MCF 10A (cell line): ENCODE data around the gene PTX3. TPM values are rescaled to one million over a fixed set of nuclear protein-coding genes. Genes with fewer than 3 reads are reported as not detected.

Source experiments
- Bru-seq: library from RNA; stranded (reverse); fragments of 400-500 nt; gene quantifications from one replicate; lab custom pipeline; 2021; lab: Mats Ljungman, UMichigan
- BruChase-seq, 2 experiments: library from RNA; stranded (reverse); fragments of 400-500 nt; gene quantifications; one replicate each; lab custom pipeline; 2021; lab: Mats Ljungman, UMichigan
- BruUV-seq: library from RNA; stranded (reverse); fragments of 400-500 nt; replicated peaks from 2 replicates; lab custom pipeline; 2021; lab: Mats Ljungman, UMichigan
- CTCF ChIA-PET: fragments of 300-600 bp; sonication (Branson Sonifier 250); formaldehyde crosslinking; extraction: SDS; loops from one replicate; lab custom pipeline; 2021; ENCODE audit warnings: antibody characterized with exemption, inconsistent platforms; lab: Yijun Ruan, JAX
- POLR2A ChIA-PET: fragments of 300-600, 350-650 bp; sonication (Branson Sonifier 250); formaldehyde crosslinking; extraction: SDS; loops from one replicate; lab custom pipeline; 2020; ENCODE audit warnings: antibody characterized with exemption, inconsistent platforms; lab: Yijun Ruan, JAX
- DNase-seq: peaks from one replicate; pipeline ENCODE4 v3.0.0-alpha.2; 2018; ENCODE audit not compliant: unreplicated experiment
- H3K27ac Mint-ChIP-seq: one replicate; pipeline ENCODE4 v1.8.0; 2022; ENCODE audit warnings: mild to moderate bottlenecking, low read depth, mixed read lengths; ENCODE audit not compliant: unreplicated experiment
- H3K27me3 Mint-ChIP-seq: one replicate; pipeline ENCODE4 v1.8.0; 2022; ENCODE audit warnings: mixed read lengths; ENCODE audit not compliant: insufficient read depth, unreplicated experiment
- H3K36me3 Mint-ChIP-seq: one replicate; pipeline ENCODE4 v1.8.0; 2022; ENCODE audit warnings: mild to moderate bottlenecking, moderate library complexity, mixed read lengths; ENCODE audit not compliant: insufficient read depth, unreplicated experiment
- H3K4me1 Mint-ChIP-seq: one replicate; pipeline ENCODE4 v1.8.0; 2022; ENCODE audit warnings: mixed read lengths; ENCODE audit not compliant: insufficient read depth, unreplicated experiment
- H3K4me3 Mint-ChIP-seq: one replicate; pipeline ENCODE4 v1.8.0; 2022; ENCODE audit warnings: mild to moderate bottlenecking, moderate library complexity, mixed read lengths; ENCODE audit not compliant: unreplicated experiment
- H3K9me3 Mint-ChIP-seq: one replicate; pipeline ENCODE4 v1.8.0; 2022; ENCODE audit warnings: mixed read lengths; ENCODE audit not compliant: unreplicated experiment
- intact Hi-C: fragments of 100-400 bp; cut with micrococcal nuclease; formaldehyde crosslinking; loops from 2 replicates; pipeline ENCODE4 v1.14.1; 2022
- long read RNA-seq: library from polyadenylated mRNA; stranded (forward); transcript quantifications from one replicate; pipeline ENCODE4 v2.0.0, GENCODE V29; 2022
- total RNA-seq: library from RNA; stranded (reverse); gene quantifications from 2 replicates; pipeline ENCODE4 v1.2.3, GENCODE V29; 2022
- TF ChIP-seq, protein P1 (sequence below): fragments of 200-600 bp; IDR thresholded peaks from one replicate; pipeline ENCODE4 v1.8.0; 2022; ENCODE audit warnings: antibody characterized with exemption, mild to moderate bottlenecking; ENCODE audit not compliant: unreplicated experiment

The PTX3 gene
- total RNA-seq (159 and 217 TPM in 2 replicates), Bru-seq, nascent RNA (percentile 98 among the genes with signal in this experiment), BruChase-seq, experiment 1, labeled RNA remaining after a 6-hour chase (percentile 98 among the genes with signal in this experiment), BruChase-seq, experiment 2, labeled RNA remaining after a 2-hour chase (percentile 99 among the genes with signal in this experiment)
- long read RNA-seq, transcript PTX3-201 (3 exons, 1,940 nt) = major isoform, 252 of 282 reads
- long read RNA-seq, partial matches to known transcripts = 11 of 282 reads
- long read RNA-seq, other reads (novel, unspliced or antisense) = 19 of 282 reads

- Mint-ChIP-seq H3K9me3 (no peaks in the 10 kb centered on the region), H3K4me1 (peaks cover 6% of the 10 kb centered on the region), H3K27me3 (no peaks in the 10 kb centered on the region), H3K4me3 (peak within 1 kb of the TSS; percentile 70), H3K36me3 (peaks cover 11% of the 10 kb centered on the region), H3K27ac (no peak within 1 kb of the TSS)
- ChIA-PET POLR2A (interaction anchor here (0.5 to 2.9 kb wide), 10 partner anchors 10 to 1996 kb away, joined by 3 to 14 read pairs (median 5); partner anchors contain the start of gene CCNL1), CTCF (interaction anchor here (0.6 to 2.6 kb wide), 15 partner anchors 10 to 887 kb away, joined by 3 to 16 read pairs (median 4); no protein-coding TSS in a partner anchor)
- peak; percentile 83 for DNase-seq
- TF ChIP-seq, protein P1, sequence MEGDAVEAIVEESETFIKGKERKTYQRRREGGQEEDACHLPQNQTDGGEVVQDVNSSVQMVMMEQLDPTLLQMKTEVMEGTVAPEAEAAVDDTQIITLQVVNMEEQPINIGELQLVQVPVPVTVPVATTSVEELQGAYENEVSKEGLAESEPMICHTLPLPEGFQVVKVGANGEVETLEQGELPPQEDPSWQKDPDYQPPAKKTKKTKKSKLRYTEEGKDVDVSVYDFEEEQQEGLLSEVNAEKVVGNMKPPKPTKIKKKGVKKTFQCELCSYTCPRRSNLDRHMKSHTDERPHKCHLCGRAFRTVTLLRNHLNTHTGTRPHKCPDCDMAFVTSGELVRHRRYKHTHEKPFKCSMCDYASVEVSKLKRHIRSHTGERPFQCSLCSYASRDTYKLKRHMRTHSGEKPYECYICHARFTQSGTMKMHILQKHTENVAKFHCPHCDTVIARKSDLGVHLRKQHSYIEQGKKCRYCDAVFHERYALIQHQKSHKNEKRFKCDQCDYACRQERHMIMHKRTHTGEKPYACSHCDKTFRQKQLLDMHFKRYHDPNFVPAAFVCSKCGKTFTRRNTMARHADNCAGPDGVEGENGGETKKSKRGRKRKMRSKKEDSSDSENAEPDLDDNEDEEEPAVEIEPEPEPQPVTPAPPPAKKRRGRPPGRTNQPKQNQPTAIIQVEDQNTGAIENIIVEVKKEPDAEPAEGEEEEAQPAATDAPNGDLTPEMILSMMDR = no peak
- BruUV-seq = TSS peak; percentile 88
- intact Hi-C loops = loop anchor here (1.0 kb wide), 3 partner anchors 76 to 154 kb away; no protein-coding TSS in a partner anchor
Measured at GRCh38 chr3:157436583-157437291, at the start of gene PTX3. Gene PTX3 (plus strand): TSS chr3:157436850. CDS start chr3:157436934, 84 bp downstream.

DNA sequence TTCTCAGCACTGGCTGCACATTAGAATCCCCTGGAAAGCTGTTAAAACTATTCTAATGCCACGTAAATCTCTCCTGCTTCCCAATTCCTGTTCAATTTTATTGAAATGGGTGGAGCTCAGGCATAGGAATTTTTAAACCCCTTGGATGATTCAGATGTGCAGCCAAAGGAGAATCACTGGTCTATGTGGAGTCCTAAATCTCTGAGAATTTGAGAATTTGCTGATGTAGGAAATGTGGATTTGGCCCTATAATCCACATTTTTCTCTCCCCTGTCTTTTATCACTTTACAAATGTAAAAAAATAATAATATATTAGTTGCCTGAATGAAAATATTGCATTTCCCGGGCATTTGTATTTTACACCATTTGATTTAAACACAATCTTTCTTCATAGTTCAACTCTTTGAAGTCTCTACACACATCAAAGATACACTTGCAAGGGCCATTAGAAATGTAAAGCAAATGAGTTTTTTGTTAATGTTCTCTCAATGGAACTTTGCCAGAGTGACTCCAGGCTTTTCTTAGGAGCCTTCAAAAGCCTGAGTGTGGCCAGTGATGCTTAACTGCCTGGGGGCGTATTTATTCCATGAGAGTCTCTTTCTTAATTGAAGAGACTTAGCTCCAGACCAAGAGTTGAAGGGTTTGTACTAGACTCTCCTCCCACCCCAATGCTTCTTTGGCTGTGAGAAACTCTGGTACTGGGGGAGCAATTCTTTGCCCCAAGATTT is 48.8 kb upstream of the PTX3 start:
- ChIA-PET CTCF (interaction anchor here (0.6 to 0.7 kb wide), 2 partner anchors 80 to 147 kb away, joined by 3 read pairs; no protein-coding TSS in a partner anchor), POLR2A (interaction anchor here (0.6 kb wide), 1 partner anchor 13 kb away, joined by 3 read pairs; no protein-coding TSS in a partner anchor)
- peaks cover 8% of the 10 kb centered on the region for H3K4me1 Mint-ChIP-seq
- intact Hi-C loops = no loop called here
- no TSS peak for BruUV-seq
- TF ChIP-seq, protein P1 = no peak
- H3K4me3 Mint-ChIP-seq = no peak overlapping the region
- no peaks in the 10 kb centered on the region for H3K27me3 Mint-ChIP-seq
- no peaks in the 10 kb centered on the region for H3K9me3 Mint-ChIP-seq
- no peak overlapping the region for H3K27ac Mint-ChIP-seq
- DNase-seq = peak; percentile 11
- no peaks in the 10 kb centered on the region for H3K36me3 Mint-ChIP-seq

- POLR2A ChIA-PET = interaction anchor here (0.6 kb wide), 1 partner anchor 52 kb away, joined by 3 read pairs; no protein-coding TSS in a partner anchor
- no peak overlapping the region for H3K4me3 Mint-ChIP-seq
Measured at GRCh38 chr3:157388976-157389375, 47.7 kb upstream of the PTX3 start.

More at GRCh38 chr3:157388976-157389375, 47.7 kb upstream of the PTX3 start:
- intact Hi-C loops = no loop called here
- CTCF ChIA-PET = interaction anchor here (0.6 to 1.0 kb wide), 2 partner anchors 8 to 28 kb away, joined by 3 read pairs; no protein-coding TSS in a partner anchor
- H3K9me3 Mint-ChIP-seq = no peaks in the 10 kb centered on the region
- peaks cover 12% of the 10 kb centered on the region for H3K4me1 Mint-ChIP-seq
- H3K27ac Mint-ChIP-seq = no peak overlapping the region
- no peaks in the 10 kb centered on the region for H3K27me3 Mint-ChIP-seq
- no TSS peak for BruUV-seq
- DNase-seq = no peak
- TF ChIP-seq, protein P1 = no peak
- peaks cover 6% of the 10 kb centered on the region for H3K36me3 Mint-ChIP-seq
